CD4-positive, alpha-beta T cell treated with Interleukin-2 at 100 ng/mL for 4 hours (primary cell): ENCODE measurements around the gene UGT1A10.

Experiments used
- DNase-seq: peaks from one replicate; pipeline ENCODE4 v3.0.0-alpha.2; 2020; ENCODE audit warnings: low spot score

Gene UGT1A10

DNA sequence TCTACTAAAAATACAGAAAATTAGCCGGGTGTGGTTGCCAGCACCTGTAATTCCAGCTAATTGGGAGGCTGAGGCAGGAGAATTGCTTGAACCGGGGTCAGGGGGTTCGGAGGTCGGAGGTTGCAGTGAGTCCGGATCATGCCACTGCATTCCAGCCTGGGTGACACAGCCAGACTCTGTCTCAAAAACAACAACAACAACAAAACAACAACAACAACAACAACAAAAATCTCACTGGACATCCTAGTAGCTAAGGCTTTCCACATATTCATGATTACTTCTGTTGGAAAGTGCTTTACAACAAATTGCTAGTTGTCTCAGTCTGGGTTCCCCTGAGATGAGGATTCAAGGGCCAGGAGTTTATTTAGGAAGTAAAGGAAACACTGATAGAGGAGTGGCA is 137.6 kb downstream of the UGT1A10 start:
- no peak for DNase-seq

DNA sequence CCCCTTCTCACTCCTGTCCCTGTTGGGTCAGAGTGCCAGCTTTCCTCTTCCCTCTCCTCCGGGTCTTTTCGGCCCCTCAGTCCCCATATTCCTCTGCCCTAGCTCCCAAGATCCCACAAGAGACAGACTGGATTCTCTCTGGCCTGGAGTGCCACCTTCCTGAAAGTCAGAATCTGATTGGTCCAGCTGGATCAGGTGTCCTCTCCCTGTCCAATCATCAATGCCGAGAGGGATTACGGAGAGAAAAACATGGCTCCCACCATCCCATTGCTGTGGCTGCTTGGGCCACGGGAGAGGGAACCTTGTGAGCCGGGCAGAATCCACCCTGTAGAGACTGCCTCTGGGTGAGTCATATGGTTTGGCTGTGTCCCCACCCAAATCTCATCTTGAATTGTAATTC is 139.2 kb downstream of the UGT1A10 start:
- no peak for DNase-seq

DNA sequence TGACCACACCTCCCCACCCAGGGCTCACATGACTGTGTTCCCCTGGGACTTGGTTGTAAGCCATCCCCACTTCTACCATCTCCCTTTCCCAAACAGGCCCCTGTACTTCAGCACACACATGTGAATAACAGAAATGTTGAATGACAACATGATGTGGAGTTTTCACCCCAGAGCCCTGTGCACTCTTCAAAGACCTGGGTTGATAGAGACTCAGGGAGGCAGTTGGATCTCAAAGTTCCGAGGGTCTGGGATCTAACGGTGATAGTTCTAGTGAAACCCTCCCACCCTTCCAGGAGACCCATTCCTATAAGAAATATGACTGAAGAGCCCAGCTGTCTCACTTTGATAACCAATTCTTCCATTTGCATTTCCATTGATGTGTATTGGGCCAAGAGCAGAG is 141.8 kb downstream of the UGT1A10 start, which contains the start of gene MROH2A:
TSS of gene MROH2A (plus strand) at position 301 of the 400 bp plus-strand sequence. CDS start 1,029 bp downstream, outside the sequence.
- no peak for DNase-seq

DNA sequence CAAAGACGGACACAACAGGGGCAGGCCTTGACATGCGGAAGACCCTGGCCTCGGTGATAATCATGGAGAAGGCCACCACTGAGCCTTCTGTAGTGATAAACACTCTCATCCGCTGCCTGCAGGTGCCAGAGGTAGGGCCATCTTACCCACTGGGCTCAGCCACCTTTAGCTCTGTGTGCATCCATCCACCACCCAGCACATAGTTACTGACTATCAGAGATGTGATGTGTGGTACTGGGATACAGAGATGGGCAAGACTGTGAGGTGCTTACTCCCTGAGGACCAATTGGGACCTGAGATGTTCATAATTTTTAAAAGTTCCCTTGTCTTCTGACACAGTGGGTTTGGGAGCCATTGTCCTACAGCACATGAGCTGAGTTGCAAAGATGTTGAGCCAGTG is 143.5 kb downstream of the UGT1A10 start:
- DNase-seq: no peak

DNA sequence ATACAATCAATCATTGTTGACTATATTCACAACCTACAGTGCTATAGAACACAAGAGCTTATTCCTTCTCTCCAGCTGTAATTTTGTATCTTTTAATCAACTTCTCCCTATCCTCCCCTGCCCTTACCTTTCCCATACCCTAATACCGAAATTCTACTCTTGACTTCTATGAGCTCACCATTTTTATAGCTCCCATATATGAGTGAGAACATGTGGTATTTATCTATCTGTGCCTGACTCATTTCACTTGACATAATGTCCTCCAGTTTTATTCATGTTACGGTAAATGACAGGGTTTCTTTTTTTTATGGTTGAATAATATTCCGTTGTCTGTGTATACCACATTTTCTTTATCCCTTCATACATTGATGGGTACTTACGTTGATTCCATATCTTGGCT is 144.5 kb downstream of the UGT1A10 start:
- DNase-seq: no peak

DNA sequence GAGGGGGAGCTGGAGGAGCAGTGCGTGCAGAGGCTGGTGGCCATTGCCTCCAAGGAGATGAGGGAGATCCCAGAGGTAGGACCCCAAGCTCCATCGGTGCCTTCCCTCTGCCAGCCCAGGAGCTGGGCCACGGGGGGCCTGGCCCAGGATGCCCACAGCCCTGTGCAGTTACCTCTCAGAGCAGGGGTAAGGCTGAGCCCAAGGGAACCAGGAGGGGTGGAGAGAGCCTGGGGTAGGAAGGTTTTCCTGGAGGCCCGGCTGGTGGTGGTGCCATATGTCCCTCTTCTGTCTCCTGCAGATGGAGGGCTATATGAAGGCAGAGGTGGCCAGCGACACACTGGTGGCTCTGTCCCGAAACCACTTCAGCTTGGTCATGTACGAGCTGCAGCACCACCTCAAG is 153.3 kb downstream of the UGT1A10 start:
- DNase-seq: no peak

DNA sequence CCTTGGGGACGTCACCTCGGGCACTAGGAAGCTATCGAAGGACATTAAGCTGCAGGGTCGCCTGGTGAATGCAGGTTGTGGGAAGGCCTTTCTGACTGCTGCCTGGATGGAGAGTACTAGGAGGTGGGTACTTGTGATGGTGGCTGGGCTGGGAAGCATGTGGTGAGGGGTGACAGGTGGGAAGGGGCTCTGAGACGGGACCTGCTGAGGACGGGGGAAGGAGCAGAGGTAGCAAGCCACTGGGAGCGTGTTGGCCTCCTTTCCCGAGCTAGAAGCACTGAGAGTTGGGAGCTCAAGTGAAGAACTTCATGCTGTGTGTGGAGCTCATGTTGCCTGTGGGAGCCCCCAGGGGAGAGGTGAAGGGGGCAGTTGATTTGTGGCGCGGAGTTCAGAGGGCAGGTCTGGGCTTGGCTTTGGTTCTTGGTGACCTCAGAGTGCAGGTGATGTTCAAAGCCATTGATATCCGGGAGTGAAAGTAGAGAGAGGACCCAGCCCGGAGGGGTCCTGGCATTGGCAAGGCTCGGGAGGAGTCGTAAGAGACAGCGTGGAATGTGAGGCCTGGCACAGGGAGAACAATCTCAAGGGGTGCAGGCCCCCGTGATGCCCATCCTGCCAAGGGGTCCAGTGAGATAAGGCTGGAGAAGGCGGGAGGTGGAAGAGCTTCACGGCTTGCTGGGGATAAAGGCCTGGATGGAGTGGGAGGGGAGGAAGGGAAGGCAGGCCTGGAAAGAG is 155.1 kb downstream of the UGT1A10 start:
- no peak for DNase-seq

DNA sequence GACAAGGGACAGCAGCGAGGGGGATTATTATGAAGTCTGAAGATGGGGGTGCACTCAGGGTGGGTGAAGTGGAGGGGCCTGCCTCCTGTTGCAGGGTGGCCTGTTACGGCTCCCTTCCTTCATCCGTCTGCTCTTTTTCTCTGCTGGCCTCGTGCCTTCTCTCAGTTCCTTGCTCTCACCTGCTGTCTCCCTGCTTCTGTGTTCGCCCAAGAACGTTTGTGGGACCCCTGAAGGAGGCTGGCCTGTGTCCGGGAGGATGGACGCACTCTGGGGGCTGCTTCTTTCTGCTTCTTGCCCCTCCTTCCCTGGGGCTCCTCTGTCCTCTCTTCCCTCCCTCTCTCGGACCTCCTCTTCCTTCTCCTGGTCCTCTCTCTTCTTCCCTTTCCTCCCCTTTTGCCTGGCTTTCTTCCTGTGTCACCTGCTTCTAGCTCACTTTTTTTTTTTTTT is 155.7 kb downstream of the UGT1A10 start:
- DNase-seq: no peak

DNA sequence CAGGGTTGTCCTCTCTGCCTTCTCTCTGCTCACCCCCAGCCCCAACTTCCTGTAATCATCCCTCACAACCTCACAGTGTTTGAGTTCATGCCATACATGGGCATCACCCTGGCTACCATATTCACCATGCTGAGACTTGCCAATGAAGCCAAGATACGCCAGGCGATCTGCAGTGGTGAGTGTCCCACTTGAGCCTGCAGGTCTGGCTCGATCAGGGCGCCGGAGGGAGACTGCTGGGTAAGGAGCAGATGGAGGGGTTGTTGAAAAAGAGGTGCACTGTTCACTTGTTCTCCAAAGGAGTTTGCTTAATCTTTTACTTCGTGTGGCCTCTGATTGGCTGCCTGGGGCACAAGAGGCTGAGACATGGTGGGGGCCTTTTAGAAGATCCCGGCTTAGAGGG is 156.5 kb downstream of the UGT1A10 start:
- no peak for DNase-seq

DNA sequence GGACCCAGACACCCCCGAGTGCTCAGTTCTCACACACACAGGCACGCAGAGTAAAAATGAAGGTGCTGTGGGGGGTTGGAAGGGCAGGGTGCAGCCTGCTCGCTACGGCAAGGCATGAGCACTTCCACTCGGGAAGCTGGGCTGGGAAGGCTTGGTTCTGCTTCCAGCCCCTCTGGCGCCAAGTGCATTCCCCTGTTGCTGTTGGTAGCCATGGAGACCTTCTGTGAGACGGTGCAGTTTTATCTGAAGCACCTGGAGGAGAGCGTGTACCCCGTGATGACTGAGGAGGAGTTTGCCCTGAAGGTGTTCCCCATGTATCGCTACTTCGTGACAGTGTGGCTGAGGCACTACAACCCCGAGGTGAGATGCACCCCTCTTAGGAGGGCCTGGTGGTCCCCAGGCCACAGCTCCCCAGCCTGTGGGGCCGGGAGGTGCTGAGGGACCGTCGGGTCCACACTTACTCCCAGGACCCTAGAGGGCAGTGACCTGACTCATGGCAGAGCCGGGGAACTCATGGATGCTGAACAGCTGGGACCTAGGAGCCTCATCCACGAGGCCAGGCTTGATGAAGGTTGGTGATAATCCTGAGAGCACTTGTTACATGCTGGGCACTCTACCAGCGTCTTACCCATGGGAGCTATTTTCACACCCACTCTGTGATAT is 157.3 kb downstream of the UGT1A10 start:
- DNase-seq: no peak

DNA sequence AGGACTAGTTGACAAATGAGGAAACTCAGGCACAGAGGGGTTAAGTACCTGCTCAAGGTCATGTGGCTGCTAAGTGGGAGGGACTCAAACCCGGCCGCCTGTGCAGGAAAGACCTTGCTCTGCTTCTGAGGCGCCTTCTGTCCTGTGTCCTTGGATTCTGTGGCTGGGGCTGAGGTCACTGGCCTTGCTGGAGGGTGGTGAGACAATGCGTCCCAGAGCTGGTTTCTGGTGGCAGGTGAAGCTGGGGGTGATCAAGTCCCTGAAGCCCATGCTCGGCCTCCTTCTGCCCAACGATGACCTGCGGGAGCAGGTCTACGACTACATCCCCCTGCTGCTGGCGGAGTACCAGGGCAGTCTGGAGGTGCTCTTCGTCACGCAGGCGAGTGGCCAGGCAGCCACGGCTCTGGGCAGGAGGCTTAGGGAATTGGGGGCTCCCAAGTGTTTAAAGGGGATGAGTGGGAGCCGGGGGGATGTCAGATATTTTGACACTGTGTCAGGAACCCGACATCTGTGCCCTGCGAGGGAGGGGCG is 157.9 kb downstream of the UGT1A10 start:
- no peak for DNase-seq

DNA sequence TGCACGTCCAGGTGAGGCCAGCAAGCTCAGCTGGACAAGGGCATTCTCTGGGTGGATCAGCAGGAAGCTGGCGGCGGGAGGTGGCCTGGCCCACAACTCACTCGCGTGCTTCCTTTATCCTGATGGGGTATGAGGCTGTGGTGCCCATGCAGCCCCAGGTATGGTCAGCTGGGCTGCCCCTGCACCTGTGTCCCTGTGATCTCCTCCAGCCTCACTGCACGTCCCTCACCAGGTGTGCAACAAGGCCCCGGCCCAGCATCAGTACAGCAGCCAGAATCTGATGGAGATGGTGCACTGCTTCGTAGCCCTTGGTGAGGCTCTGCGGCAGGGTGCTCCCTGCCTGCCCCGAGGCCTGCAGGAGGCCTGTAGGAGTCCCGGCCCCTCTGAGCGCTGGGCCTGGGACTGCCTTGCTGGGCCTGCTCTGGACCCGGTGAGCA is 159.5 kb downstream of the UGT1A10 start:
- DNase-seq: no peak

DNA sequence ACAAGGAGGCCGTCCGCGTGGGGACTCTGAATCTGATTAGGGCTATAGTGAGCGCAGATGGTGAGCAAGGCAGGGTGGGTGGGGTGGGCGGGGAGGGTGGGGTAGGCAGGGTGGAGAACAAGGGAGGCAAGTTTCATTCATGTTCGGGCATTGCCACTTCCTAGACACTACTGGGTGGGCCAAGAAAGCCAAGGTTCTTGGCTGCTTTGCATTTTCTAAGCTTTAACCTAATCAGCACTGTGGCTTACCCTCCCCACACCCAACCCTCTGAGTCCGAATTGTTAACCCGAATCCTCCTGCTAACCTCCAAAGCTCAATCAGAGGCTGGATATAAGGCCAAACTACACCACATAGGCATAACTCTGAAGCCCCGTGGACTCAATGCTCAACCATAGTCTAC is 160.0 kb downstream of the UGT1A10 start:
- no peak for DNase-seq

DNA sequence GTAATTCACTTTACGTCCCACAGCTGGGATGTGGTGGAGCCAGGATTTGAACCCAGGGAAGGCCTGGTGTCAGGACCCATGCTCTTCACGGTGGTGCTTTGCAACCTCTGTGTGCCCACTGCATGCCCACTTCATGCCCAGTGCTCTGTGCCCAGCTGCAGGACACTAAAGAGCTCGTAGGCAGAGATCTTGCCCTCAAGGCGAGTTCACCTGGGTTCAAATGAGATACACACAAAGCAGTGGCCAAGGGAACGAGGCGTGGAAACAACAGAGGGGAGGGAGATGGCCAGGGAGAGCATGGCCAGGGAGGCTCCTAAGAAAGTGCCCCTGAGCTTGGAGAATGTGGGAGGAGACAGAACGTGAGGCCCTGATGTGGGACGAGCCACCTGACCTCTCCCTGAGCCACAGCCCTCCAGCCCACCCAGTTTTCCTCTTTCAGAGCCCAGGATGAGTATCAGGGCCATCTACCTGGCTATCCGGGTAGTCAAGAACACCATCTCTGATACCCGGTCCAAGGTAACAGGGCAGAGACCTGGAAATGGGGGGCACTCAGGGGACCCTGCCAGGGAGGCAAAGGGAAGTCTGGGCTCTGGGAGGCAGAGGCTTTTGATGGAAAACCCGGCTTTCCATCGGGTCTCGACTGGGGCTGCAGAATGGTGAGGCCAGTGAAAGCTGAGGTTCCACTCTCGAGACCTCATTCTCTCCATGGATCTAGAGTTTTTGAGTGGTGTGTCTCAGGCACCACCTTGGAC is 162.3 kb downstream of the UGT1A10 start:
- no peak for DNase-seq

DNA sequence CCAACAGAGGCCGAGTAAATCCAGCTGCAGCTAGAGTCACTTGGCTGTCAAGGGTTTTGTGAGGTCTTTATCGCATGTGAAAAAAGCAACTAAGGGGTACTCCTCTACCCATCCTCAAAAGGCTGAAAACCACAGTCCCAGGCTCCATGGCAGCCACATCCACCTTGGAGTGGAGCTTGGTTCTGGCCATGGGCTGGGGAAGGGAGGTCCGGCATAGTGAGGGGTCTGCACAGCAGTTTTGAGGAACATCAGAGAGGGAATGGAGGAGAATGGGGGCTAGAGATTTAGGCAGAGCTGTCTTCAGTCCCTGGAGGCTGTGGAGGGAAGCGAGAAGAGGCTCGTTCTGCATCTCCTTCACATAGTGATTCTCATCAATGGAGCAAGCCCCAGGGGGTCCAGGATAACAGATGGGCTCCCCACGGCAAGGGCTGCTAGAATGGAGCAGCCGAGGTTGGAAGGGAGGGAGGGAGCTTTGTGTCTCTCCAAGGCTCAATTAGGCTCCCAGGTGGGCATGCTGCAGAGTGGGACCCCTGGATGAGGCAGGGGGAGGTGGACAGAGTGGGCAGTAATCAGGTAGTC is 162.9 kb downstream of the UGT1A10 start:
- no peak for DNase-seq

DNA sequence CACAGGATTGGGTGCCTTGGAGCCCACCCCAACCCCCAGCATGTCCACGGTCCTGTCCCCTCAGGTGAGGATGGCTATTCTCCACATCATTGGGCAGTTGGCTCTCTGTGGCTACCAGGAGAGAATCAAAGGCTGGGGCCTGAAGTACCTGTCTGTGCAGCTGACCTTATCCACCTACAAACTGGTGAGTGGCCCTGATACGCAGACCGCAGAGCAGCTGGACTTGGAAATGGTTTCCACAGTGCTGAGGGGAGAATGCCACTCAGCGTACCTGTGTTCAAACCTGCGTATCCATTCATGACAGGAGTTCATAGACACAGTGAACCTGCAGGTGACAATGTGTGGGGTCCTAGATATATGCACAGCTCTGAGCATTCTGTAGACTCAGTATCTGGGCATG is 163.5 kb downstream of the UGT1A10 start:
- DNase-seq: no peak

DNA sequence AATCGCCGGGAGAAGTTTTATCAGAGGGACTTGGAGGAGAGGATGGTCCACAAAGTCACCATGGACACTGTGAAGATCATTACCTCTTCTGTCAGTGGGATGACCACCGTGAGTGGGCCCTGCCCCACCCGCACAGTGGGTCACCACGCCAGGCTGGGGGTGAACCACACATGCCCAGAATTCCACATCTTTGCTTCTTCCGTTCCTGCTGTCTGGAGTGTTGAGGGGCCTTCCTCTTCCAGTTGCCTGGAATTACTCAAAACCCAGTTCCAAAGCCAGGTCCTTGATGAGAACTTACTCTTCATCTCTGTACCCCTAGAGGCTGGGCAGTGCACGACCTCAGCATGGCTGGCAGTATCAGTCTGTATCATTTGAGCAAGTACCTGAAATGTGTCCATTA is 164.0 kb downstream of the UGT1A10 start:
- no peak for DNase-seq

DNA sequence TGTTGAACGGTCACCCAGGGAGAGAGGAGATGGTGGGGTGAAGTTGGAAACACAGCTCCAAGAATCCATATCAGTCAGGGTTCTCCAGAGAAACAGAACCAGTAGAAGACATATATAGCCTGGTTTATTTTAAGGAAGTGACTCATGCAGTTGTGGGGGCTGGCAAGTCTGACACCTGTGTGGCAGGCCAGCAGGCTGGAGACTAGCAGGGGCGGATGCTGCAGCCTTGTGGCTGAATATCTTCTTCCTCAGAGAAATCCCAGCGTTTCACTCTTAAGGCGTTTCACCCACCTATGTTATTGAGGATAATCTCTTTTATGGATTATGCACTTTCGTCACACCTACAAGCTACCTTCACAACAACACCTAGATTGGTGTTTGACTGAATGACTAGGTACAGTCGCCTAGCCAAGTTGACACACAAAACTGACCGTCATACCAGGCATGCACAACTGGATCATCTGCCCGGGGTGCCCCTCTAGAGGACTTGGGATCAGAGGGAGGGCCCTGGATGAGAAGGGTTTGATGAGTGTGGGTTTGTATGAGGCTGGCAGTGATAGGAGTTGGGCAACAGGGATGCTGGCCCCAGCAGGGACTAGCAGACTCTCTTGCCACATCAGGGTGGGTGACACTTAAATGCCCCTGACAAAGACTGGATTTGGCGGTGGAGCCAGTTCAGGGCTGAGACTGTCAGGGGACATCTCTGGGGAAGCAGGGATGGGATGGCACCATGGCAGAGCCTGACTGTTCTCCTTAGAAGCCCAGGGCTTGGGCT is 165.3 kb downstream of the UGT1A10 start:
- no peak for DNase-seq

DNA sequence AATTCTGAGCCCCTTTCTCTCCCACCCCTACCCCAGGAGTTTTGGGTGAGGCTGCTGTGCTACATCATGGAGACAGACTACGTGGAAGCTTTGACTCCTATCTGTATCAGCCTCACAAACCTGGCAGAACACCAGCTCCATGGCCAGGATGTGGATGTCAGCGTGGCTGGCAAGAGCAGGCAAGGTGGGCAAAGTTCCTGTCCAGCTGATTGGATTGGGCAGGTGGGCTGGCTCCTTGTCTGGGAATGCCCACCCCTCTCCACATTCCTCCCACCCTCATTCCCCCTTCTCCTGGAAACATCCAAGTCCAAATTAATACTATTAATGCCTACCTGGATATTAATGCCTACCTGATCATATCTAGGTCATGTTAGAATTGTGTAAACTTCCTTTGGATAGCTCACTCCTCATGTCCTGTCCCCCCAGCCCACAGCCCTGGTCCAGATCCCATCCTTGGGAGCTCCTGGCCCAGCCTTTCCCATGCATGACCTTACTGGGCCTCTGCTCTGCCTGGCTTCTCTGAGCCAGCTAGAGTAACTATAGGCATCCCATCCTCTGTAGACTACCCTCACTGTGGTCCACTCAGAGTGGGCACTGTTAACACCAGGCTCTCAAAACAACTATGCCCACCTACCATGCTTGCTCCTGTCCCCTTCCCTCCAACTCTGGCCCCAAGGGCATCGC is 166.0 kb downstream of the UGT1A10 start:
- DNase-seq: no peak

DNA sequence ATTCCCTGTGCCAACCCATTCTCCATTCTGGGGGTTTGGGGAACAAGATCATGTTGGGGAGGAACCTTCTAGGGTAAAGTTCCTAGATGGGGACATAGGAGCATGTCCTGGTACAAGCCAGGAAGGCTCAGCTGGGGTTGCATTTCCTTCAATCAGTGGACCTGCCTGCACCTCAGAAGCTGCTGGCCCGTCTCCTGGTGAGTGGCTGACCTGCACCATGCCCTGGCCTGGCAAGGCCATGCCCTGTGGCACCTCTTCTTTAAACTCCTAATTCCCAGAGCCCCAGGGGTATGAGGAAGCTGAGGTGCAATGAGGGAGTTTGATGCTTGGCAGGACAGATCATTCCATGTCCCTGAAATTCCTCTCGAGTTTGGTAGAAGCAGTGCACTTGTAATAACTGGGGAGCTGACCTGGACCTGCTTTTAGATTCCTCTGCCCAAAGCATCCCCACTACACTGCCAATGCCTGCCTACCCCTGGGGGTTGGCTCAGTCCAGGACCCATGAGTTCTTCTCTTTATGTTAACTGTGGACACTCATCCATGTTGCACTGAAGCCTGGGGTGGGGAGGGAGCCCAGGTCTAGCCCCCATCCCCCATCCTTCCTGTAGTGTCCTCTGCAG is 167.2 kb downstream of the UGT1A10 start:
- DNase-seq: no peak
